Left ventricle myocardium inferior (tissue), 1 donor: ENCODE results near the gene FCF1. TPM values are rescaled to one million over a fixed set of nuclear protein-coding genes. Genes with fewer than 3 reads are reported as not detected.
"Not testable (repeated sequence)": the region's sequence is repeated elsewhere in the genome, so short reads cannot be mapped to it uniquely, and the experiment has no call there.

Experiments
- DNase-seq: peaks from one replicate; pipeline ENCODE4 v3.0.0-alpha.2; 2020
- H3K27ac ChIP-seq: fragments of 200-600 bp; replicated peaks from 2 replicates; pipeline ENCODE4 v1.8.0; 2021
- H3K27me3 ChIP-seq: fragments of 200-600 bp; 2 replicates; pipeline ENCODE4 v1.8.0; 2021; ENCODE audit warnings: low read depth
- H3K36me3 ChIP-seq: fragments of 200-600 bp; 2 replicates; pipeline ENCODE4 v1.8.0; 2021
- H3K4me1 ChIP-seq: fragments of 200-600 bp; 2 replicates; pipeline ENCODE4 v1.8.0; 2021
- H3K4me3 ChIP-seq: fragments of 200-600 bp; 2 replicates; pipeline ENCODE4 v1.8.0; 2021; ENCODE audit warnings: mild to moderate bottlenecking, moderate library complexity
- H3K9me3 ChIP-seq: fragments of 200-600 bp; replicated peaks from 2 replicates; pipeline ENCODE4 v1.8.0; 2021
- CTCF ChIP-seq: fragments of 200-600 bp; IDR thresholded peaks from 2 replicates; pipeline ENCODE4 v1.8.0; 2021; ENCODE audit warnings: antibody characterized with exemption, mild to moderate bottlenecking, borderline replicate concordance
- intact Hi-C: fragments of 100-400 bp; cut with micrococcal nuclease; formaldehyde crosslinking; loops from one replicate; pipeline ENCODE4 v1.11.0; 2022
- total RNA-seq: library from RNA; stranded (reverse); fragmentation: NEBNext Ultra II Directional; extraction: Animal tissue kit (Norgen Biotek cat#: 25700); gene quantifications from one replicate; pipeline ENCODE4 v1.2.1, GENCODE V29; 2021
- donor health status: DM: no; HTN: yes; CAD: no; lungs with severe emphysema.

Gene FCF1
- total RNA-seq, 1 donor from 2014 or later, result 42.7 TPM

GRCh38 chr14:74754157-74754556 is 41.2 kb downstream of the FCF1 start:
- intact Hi-C loops, result no loop called here
- Histone ChIP-seq H3K9me3 (peaks cover 15% of the 10 kb centered on the region), H3K36me3 (no peaks in the 10 kb centered on the region), H3K4me3 (no peak overlapping the region), H3K27me3 (no peaks in the 10 kb centered on the region), H3K4me1 (no peaks in the 10 kb centered on the region), H3K27ac (no peak overlapping the region)
- no peak for TF ChIP-seq CTCF
- no peak for DNase-seq

- no peak for TF ChIP-seq CTCF
- Histone ChIP-seq H3K4me1 (no peaks in the 10 kb centered on the region), H3K27ac (no peak overlapping the region), H3K36me3 (no peaks in the 10 kb centered on the region), H3K4me3 (no peak overlapping the region), H3K27me3 (no peaks in the 10 kb centered on the region), H3K9me3 (peaks cover 15% of the 10 kb centered on the region)
- DNase-seq, result no peak
- intact Hi-C loops, result no loop called here
Observed at GRCh38 chr14:74754899-74755298, 42.0 kb downstream of the FCF1 start.

- peaks cover 15% of the 10 kb centered on the region for H3K9me3 ChIP-seq
- no peak for DNase-seq
- no peak overlapping the region for H3K27ac ChIP-seq
- no peaks in the 10 kb centered on the region for H3K27me3 ChIP-seq
- H3K4me1 ChIP-seq, result no peaks in the 10 kb centered on the region
- no peak overlapping the region for H3K4me3 ChIP-seq
- intact Hi-C loops, result no loop called here
- TF ChIP-seq CTCF, result no peak
- no peaks in the 10 kb centered on the region for H3K36me3 ChIP-seq
Observed at GRCh38 chr14:74756326-74756725, 43.4 kb downstream of the FCF1 start.

- H3K27ac ChIP-seq, H3K4me1 ChIP-seq, H3K9me3 ChIP-seq, H3K27me3 ChIP-seq, intact Hi-C loops, H3K4me3 ChIP-seq, DNase-seq, H3K36me3 ChIP-seq: not testable (repeated sequence)
Observed at GRCh38 chr14:74758505-74758904, 45.6 kb downstream of the FCF1 start.

- Histone ChIP-seq H3K9me3 (no peaks in the 10 kb centered on the region), H3K27ac (peak within 1 kb of the TSS; percentile 95), H3K4me1 (peaks cover 55% of the 10 kb centered on the region), H3K27me3 (no peaks in the 10 kb centered on the region), H3K36me3 (peaks cover 3% of the 10 kb centered on the region), H3K4me3 (peak within 1 kb of the TSS; percentile 95)
- peak; percentile 91 for DNase-seq
- intact Hi-C loops, result no loop called here
- peak; percentile 59 for TF ChIP-seq CTCF
Observed at GRCh38 chr14:74762917-74763802, 50.2 kb downstream of the FCF1 start, which contains the start of gene YLPM1. Gene YLPM1, plus strand, starts transcription at chr14:74763316. Its CDS starts 174 bp downstream, at chr14:74763490.
